Measurements from ENCODE around the gene ITGA11.

The ITGA11 gene

DNA sequence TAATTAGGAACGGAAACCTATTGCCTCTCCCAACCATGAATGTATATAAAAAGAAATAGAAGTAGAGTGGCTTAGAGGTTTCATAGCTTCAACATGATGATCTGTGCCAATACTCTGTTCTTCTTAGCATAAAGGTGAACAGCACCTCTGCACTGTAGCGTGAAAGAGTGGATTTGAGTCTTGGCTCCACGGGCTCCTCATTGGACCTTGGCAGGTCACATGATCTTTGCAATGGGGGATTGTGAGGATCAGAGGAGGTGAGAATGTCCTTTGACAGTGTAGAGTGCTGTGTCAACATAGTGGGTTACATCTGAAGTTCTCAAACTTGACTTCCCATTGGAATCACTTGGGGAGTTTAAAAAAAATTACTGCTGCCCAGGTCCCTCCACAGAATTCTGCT is 103.0 kb downstream of the ITGA11 start:
- no peaks in the 10 kb centered on the region for H3K36me3 ChIP-seq (ENCODE audit: insufficient read depth, low read length)
- no peak overlapping the region for H3K9ac ChIP-seq (ENCODE audit: low read length)
- H3K4me2 ChIP-seq (ENCODE audit: low read length) = no peak overlapping the region
- no peak overlapping the region for H2AFZ ChIP-seq (ENCODE audit: low read length)
- no peaks in the 10 kb centered on the region for H3F3A ChIP-seq (ENCODE audit: insufficient read depth, low read length)
- H3K9me2 ChIP-seq (ENCODE audit: low read depth, low read length) = no peaks in the 10 kb centered on the region
- no peaks in the 10 kb centered on the region for H3K4me1 ChIP-seq (ENCODE audit: insufficient read depth, low read length, severe bottlenecking)
- H3K79me2 ChIP-seq (ENCODE audit: insufficient read depth, low read length) = no peaks in the 10 kb centered on the region
- TF ChIP-seq CTCF (IDR thresholded peaks at IDR 0.05; ENCODE audit: low read length) (no peak), EZH2 (IDR thresholded peaks at IDR 0.05; ENCODE audit: borderline replicate concordance, low read length) (no peak)
- H4K20me1 ChIP-seq (ENCODE audit: insufficient read depth, low read length) = no peaks in the 10 kb centered on the region
- H3K27ac ChIP-seq (ENCODE audit: low read depth, low read length, poor library complexity, severe bottlenecking) = no peak overlapping the region
- no peaks in the 10 kb centered on the region for H3K9me3 ChIP-seq (ENCODE audit: low read length)
- peaks cover 13% of the 10 kb centered on the region for H3K27me3 ChIP-seq (ENCODE audit: insufficient read depth, low read length)
- no peak overlapping the region for H3K4me3 ChIP-seq (ENCODE audit: low read depth, low read length, poor library complexity, severe bottlenecking)

DNA sequence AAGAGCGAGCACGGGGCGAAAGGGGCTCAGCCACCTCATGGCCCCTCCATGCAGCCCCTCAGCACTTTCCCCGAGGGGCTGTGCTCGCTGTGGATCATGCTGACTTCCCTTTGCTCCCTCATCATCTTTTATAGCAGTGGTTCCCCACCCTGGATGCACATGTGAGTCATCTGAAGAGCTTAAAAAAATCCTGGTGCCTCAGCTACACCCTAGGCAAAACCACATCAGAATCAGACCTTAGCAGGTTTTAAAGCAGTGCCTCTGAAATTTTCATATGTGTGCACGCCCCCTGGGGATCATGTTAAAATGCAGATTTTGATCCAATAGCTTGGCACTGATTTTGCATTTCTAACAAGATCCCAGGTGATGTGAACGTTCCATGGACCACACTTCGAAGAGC is 103.5 kb downstream of the ITGA11 start:
- H3K27ac ChIP-seq (ENCODE audit: low read depth, low read length, poor library complexity, severe bottlenecking) = no peak overlapping the region
- no peaks in the 10 kb centered on the region for H4K20me1 ChIP-seq (ENCODE audit: insufficient read depth, low read length)
- no peaks in the 10 kb centered on the region for H3K36me3 ChIP-seq (ENCODE audit: insufficient read depth, low read length)
- H3K27me3 ChIP-seq (ENCODE audit: insufficient read depth, low read length) = peaks cover 13% of the 10 kb centered on the region
- no peaks in the 10 kb centered on the region for H3K9me2 ChIP-seq (ENCODE audit: low read depth, low read length)
- H3F3A ChIP-seq (ENCODE audit: insufficient read depth, low read length) = no peaks in the 10 kb centered on the region
- no peak overlapping the region for H3K9ac ChIP-seq (ENCODE audit: low read length)
- no peak overlapping the region for H3K4me3 ChIP-seq (ENCODE audit: low read depth, low read length, poor library complexity, severe bottlenecking)
- H3K9me3 ChIP-seq (ENCODE audit: low read length) = no peaks in the 10 kb centered on the region
- TF ChIP-seq CTCF (IDR thresholded peaks at IDR 0.05; ENCODE audit: low read length) (no peak), EZH2 (IDR thresholded peaks at IDR 0.05; ENCODE audit: borderline replicate concordance, low read length) (no peak)
- no peaks in the 10 kb centered on the region for H3K4me1 ChIP-seq (ENCODE audit: insufficient read depth, low read length, severe bottlenecking)
- no peaks in the 10 kb centered on the region for H3K79me2 ChIP-seq (ENCODE audit: insufficient read depth, low read length)
- no peak overlapping the region for H2AFZ ChIP-seq (ENCODE audit: low read length)
- no peak overlapping the region for H3K4me2 ChIP-seq (ENCODE audit: low read length)

DNA sequence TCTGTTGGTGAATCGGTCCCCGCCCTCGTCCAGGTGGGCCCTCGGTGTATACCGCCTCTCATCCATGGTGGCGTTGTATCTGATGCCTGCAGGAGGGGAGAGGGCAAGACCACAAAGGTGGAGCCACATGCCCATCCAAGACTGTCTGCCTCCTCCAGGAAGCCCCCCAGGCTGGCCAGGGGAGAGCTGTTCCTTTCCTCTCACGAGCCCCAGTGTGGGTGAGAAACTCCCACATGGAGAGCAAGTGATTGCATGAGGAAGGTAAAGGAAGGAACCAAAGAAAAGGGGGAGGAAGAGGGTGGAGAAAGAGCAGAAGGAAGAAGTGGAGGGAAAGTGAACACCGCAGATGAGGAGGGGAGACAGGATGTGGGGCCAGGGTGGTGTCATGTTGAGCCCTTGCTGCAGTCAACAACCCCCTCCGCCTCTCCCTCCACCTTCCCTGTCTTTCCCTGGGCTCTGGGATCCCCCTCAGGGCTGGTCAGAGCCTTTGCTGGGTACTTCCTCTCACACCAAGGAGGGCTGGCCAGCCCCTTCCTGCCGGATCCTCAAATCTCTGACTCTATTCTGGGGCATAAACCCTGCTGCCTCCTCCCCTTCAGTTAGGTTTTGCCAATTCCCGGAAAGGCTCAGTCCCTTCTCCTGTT is 105.1 kb downstream of the ITGA11 start:
- no peaks in the 10 kb centered on the region for H3F3A ChIP-seq (ENCODE audit: insufficient read depth, low read length)
- H3K4me2 ChIP-seq (ENCODE audit: low read length) = no peak overlapping the region
- H3K9ac ChIP-seq (ENCODE audit: low read length) = no peak overlapping the region
- H3K27ac ChIP-seq (ENCODE audit: low read depth, low read length, poor library complexity, severe bottlenecking) = no peak overlapping the region
- H3K9me3 ChIP-seq (ENCODE audit: low read length) = no peaks in the 10 kb centered on the region
- H3K4me3 ChIP-seq (ENCODE audit: low read depth, low read length, poor library complexity, severe bottlenecking) = no peak overlapping the region
- H3K79me2 ChIP-seq (ENCODE audit: insufficient read depth, low read length) = no peaks in the 10 kb centered on the region
- no peaks in the 10 kb centered on the region for H4K20me1 ChIP-seq (ENCODE audit: insufficient read depth, low read length)
- H3K36me3 ChIP-seq (ENCODE audit: insufficient read depth, low read length) = no peaks in the 10 kb centered on the region
- no peaks in the 10 kb centered on the region for H3K9me2 ChIP-seq (ENCODE audit: low read depth, low read length)
- H3K4me1 ChIP-seq (ENCODE audit: insufficient read depth, low read length, severe bottlenecking) = no peaks in the 10 kb centered on the region
- H2AFZ ChIP-seq (ENCODE audit: low read length) = no peak overlapping the region
- H3K27me3 ChIP-seq (ENCODE audit: insufficient read depth, low read length) = peaks cover 13% of the 10 kb centered on the region
- TF ChIP-seq EZH2 (IDR thresholded peaks at IDR 0.05; ENCODE audit: borderline replicate concordance, low read length) = no peak
- no peak for TF ChIP-seq CTCF (IDR thresholded peaks at IDR 0.05; ENCODE audit: low read length)

Measured in OCI-LY1 (cell line).